ENCODE data around the gene MTARC2.

DNA sequence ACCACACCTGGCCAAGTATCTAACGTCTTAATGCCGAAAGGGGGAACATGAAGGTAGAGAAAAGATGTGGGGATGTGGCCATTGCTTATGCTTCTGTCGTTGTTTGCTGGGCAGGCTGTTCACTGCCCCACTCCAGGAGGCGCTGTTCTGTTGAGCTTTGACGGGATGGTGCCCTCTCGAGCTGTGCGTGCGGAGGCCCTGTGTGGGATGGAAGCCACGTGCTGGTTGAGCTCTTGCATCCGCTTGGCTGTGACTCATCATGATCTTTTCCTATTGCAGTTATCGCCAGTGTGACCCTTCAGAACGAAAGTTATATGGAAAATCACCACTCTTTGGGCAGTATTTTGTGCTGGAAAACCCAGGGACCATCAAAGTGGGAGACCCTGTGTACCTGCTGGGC is 64.9 kb downstream of the MTARC2 start:
- TF ChIP-seq, protein P1, sequence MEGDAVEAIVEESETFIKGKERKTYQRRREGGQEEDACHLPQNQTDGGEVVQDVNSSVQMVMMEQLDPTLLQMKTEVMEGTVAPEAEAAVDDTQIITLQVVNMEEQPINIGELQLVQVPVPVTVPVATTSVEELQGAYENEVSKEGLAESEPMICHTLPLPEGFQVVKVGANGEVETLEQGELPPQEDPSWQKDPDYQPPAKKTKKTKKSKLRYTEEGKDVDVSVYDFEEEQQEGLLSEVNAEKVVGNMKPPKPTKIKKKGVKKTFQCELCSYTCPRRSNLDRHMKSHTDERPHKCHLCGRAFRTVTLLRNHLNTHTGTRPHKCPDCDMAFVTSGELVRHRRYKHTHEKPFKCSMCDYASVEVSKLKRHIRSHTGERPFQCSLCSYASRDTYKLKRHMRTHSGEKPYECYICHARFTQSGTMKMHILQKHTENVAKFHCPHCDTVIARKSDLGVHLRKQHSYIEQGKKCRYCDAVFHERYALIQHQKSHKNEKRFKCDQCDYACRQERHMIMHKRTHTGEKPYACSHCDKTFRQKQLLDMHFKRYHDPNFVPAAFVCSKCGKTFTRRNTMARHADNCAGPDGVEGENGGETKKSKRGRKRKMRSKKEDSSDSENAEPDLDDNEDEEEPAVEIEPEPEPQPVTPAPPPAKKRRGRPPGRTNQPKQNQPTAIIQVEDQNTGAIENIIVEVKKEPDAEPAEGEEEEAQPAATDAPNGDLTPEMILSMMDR (IDR thresholded peaks at IDR 0.05; ENCODE audit: insufficient read depth, low read length): no peak
- TF ChIP-seq GABPA (IDR thresholded peaks at IDR 0.05; ENCODE audit: low read depth): no peak
- TF ChIP-seq, protein P2, sequence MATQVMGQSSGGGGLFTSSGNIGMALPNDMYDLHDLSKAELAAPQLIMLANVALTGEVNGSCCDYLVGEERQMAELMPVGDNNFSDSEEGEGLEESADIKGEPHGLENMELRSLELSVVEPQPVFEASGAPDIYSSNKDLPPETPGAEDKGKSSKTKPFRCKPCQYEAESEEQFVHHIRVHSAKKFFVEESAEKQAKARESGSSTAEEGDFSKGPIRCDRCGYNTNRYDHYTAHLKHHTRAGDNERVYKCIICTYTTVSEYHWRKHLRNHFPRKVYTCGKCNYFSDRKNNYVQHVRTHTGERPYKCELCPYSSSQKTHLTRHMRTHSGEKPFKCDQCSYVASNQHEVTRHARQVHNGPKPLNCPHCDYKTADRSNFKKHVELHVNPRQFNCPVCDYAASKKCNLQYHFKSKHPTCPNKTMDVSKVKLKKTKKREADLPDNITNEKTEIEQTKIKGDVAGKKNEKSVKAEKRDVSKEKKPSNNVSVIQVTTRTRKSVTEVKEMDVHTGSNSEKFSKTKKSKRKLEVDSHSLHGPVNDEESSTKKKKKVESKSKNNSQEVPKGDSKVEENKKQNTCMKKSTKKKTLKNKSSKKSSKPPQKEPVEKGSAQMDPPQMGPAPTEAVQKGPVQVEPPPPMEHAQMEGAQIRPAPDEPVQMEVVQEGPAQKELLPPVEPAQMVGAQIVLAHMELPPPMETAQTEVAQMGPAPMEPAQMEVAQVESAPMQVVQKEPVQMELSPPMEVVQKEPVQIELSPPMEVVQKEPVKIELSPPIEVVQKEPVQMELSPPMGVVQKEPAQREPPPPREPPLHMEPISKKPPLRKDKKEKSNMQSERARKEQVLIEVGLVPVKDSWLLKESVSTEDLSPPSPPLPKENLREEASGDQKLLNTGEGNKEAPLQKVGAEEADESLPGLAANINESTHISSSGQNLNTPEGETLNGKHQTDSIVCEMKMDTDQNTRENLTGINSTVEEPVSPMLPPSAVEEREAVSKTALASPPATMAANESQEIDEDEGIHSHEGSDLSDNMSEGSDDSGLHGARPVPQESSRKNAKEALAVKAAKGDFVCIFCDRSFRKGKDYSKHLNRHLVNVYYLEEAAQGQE (IDR thresholded peaks at IDR 0.05; ENCODE audit: insufficient replicate concordance, low read depth): no peak

Data from HL-60 (cell line).